GM04503 (cell line): Measurements from ENCODE around the gene CD177.
"Not testable (repeated sequence)": the region's sequence is repeated elsewhere in the genome, so short reads cannot be mapped to it uniquely, and the experiment has no call there.

Source experiments
- DNase-seq: peaks from one replicate; pipeline ENCODE4 v3.0.0-alpha.2; 2012; ENCODE audit warnings: low read depth

The CD177 gene

DNA sequence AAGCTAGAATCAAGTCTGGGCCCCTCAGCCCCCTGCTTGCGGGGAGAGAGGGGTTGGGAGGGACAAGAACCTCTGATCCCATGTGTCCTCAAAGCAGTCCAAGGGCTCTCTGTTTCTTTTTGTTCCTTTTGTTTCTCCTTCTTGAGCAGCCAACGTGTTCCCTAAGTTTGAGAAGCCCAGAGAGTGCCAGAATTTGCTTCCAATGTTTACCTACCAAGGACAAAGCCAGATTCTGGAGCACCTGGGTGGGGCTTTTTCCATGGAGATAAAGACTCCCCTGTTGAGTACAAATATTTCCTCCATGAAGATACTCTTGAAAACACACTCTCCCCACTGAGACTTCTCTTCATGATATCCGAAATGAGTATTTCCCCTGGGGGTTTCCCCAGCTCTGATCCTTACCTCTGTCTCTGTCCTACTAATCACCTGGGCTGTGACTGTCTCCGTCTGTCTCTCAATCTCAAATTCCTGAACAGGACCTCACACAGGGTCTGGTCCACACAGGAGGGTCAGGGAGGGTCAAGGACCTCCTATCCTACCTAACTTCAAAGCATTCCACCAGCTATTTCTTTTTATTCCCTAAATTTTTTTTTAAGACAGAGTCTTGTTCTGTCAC lies 27.4 kb downstream of the CD177 start:
- DNase-seq, result no peak

DNA sequence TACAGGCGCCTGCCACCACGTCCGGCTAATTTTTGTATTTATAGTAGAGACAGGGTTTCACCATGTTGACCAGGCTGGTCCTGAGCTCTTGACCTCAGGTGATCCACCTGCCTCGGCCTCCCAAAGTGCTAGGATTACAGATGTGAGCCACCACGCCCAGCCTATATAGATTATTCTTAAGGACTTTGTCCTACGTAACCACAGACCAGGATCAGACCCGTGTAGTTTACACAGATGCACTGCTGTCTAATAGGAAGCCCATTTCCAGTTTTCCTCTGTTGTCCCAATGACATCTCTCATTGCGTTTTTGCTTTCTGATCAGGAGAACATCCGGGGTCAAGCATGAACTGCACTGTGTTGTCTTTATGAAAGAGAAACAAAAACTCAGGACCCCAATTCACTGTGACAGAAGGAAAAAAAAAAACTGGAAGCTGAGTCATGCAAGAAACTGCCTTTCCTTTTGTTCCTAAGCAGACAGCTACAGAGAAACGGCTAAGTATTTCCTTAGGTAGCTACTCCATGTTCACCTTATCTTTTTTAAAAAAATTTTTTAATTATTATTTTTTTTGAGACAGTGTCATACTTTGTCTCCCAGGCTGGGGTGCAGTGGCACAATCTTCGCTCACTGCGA lies 29.2 kb downstream of the CD177 start:
- DNase-seq, result not testable (repeated sequence)

DNA sequence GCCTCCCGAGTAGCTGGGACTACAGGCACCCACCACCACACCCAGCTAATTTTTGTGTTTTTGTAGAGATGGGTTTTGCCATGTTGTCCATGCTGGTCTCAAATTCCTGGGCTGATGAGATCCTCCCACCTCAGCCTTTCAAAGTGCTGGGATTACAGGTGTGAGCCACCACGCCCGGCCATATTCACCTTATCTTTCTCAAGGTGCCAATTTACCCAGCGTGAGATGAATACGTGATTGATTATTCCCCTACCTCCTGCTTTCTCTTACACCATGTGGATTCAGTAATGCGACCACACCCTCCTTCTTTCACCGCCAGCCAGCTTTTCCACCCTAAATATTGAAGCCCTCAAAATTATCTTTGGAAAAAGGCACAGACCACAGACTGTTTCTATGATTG lies 29.8 kb downstream of the CD177 start:
- DNase-seq, result not testable (repeated sequence)

DNA sequence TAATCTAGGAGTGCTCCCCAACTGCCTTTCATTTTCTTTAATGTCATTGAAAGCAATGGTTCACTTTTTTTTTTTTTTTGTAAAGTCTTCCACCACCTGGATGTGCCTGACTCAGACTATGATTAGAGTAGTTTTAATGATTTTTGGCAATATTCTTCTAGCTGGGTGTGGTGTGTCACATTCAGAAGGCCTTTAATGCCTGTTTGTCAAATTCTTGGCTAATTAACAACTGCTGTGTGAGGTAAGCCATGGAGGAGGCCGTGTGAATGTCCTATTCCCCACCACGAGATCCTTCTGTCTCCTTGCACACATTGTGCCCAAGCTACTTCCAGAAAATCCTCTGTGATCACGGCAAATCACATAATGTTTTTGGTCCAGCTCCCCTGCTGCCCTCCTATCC lies 30.3 kb downstream of the CD177 start:
- DNase-seq, result not testable (repeated sequence)

DNA sequence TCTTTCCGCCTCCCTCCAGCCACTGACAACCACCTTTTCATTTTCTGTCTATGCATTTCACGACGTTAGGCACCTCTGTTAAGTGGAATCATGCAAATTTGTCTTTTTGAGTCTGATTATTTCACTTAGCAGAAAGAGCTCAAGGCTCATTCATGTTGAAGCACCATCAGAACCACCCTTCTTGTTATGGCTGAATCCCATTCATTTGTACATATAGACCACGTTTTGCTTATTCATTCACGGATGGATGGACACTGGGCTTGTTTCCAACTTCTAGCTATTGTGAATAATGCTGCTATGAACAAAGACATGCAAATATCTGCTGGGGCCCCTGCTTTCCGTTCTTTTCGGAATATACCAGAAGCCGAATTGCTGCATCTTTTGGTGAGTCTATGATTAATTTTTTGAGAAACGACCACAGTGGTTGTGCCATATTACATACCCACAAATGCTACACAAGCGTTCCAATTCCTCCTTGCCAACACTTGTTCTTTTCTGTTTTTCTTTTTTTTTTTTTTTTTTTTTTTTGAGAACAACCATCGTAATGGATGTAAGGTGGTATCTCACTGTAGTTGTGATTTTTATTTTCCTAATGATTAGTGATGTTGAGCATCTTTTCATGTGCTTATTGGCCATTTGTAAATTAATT lies 37.5 kb downstream of the CD177 start:
- DNase-seq, result not testable (repeated sequence)

DNA sequence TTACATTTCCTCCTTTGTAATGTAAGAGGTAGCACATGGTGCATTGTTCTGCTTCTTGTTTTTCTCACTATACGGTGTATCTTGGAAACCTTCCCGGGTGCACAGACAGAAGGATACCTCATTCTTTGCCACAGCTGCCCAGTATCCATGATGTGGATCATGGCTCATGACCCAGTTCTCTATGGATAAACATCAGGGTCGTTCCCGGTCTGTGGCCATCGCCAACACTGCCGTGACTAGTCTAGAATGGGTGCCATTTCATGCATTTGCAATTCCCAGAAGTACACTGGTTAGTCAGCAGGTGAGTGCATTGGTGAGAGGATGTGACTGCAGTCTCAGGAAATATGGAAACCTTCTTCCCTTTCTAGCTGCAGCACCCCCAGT lies 38.1 kb downstream of the CD177 start:
- not testable (repeated sequence) for DNase-seq

DNA sequence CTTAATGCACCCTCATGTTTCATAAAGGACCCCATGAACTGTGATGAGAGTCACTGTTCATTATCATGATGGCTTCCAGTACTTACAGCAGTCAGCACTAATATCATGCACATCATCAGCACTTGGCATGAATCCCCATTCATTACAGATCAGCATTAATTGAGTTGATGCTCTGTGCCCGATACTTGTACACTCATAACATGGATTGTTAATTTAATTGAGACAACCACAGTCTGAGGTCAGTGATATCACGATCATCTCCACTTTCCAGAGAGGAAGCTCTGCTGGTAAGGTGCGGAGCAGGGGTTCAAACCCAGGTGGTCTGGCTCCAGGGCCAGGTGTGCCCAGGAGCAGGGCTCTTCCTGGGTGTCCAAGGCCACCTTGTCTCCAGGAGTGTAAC lies 40.0 kb downstream of the CD177 start:
- not testable (repeated sequence) for DNase-seq

DNA sequence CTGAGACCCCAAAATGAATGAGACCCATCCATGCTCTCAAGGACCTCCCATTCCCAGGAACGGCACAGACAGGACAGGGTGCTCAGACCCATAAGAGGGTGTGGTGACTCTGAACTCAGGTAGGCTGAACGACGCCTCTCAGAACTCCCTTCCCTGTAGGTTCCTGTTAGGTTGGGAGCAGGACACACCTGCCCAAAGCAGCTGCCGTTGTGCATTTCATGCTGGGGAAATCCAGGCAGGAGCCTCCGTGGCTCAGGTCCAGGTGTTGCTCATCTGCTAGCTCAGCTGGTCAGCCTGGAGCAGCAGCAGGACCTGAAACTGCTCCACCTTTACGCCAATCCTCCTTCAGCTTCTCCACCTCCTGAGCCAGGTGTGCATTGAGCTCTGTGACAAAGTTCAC lies 42.1 kb downstream of the CD177 start:
- no peak for DNase-seq

DNA sequence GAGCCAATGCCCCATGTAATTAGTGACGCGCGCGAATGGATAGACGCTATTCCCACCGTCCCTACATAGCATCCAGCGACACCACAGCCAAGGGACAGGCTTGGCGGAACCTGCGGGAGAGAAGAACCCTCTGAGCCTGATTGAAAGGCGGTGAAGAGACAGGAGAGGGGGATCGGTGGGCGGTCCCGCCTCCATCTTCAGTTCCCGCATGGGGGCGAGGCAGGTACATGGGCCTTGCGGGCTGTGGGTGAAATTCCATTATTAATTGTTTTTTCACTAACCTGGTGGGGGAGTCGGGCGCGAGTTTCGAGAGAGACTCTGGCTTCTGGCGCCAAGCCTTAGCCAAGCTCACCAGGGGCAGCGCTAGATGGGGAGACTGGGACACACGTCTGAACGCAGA lies 52.8 kb downstream of the CD177 start:
- no peak for DNase-seq

DNA sequence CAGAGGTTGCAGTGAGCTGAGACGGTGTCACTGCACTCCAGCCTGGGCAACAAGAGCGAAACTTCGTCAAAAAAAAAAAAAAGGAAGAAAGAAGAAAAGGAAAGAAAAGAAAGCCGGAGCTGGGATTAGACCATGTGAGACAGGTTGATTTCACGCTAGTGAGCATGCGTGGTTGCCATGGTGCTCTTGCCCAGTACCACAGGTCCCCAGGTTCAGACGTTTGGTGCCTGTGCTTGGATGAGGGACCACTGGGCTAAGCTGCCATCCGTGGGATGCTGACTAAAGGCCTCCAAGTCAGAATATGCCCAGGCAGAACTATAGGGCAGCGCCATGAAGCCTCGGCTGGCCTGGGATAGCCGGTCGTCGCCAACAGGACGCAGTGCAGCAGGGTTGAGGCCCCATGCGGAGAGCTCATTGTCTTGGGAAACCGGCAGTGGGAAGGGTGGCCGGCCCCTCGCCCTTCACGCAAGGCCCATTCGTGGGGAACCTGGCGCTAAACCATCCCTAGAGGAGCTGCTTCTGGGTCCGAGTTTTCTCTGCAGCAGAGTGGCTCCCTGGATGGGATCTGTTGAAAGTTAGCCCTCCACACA lies 54.0 kb downstream of the CD177 start:
- no peak for DNase-seq

DNA sequence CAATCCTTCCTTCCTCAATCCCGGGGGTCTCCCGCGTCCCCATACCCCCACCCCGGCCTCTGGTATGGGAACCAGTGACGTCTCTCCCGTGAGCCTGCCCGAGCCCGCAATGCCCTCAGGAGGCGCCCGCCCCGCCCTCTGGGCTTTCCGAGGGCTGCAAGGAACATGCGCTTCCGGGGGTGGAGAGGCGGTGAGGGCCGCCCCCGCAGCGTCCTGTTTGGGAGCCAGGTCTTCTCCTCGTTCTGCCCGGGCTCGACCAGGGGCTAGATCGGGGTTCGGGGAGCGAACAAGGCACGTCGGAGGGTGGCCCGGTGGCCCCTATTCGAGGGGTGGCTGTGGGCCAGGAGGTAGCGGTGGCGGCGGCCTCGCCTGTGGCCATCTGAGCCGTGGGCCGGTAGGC lies 54.6 kb downstream of the CD177 start:
- no peak for DNase-seq

DNA sequence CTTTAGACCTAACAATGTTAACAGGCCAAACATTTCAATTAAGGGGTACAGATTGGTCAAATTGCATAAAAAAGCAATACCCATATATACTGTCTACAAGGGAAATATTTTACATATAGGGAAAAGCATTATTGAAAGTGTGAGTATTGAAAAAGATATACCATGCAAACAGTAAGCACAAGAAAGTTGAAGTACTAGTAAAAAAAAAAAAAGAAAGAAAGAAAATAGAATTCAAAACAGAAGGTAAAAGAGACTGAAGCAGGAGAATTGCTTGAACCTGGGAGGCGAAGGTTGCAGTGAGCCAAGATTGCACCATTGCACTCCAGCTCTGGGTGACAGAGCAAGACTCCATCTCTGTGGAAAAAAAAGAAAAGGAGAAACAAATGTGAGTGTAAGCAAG lies 55.9 kb downstream of the CD177 start:
- no peak for DNase-seq

DNA sequence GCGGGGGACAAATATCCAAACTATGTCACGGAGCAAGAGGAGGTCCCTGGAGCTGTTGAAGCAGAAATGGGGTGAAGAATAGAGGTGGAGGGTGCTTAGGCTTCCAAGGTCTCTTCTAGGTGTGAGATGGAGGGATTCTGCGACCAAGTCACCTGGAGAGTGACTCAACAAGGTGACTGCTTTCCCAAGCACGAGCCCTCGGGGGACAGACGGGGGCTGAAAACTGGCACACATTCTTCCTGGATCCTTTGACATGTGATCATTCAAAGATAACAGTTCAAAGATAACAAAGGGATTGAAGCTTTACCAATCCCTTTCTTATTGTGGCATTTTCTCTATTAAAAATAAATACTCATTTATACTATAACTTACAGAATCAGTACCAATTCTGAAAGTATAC lies 59.0 kb downstream of the CD177 start:
- no peak for DNase-seq
